Measurements from ENCODE around the gene IFNA21.
"Not testable (repeated sequence)": the region's sequence is repeated elsewhere in the genome, so short reads cannot be mapped to it uniquely, and the experiment has no call there.

The IFNA21 gene

GRCh38 chr9:21141427-21141882 is 25.0 kb downstream of the IFNA21 start, which contains the start of gene IFNW1:
IFNW1 (minus strand) TSS chr9:21141832; CDS start chr9:21141570, 262 bp downstream.
- no peak for DNase-seq (ENCODE audit: low read depth)

- no peak for DNase-seq (ENCODE audit: low read depth)
These were observed 29.4 kb downstream of the IFNA21 start for GRCh38 chr9:21137020-21137419.

- no peak for DNase-seq (ENCODE audit: low read depth)
These were observed 30.7 kb downstream of the IFNA21 start for GRCh38 chr9:21135736-21136135.

- DNase-seq (ENCODE audit: low read depth), result not testable (repeated sequence)
These were observed 38.3 kb downstream of the IFNA21 start for GRCh38 chr9:21128186-21128585.

- no peak for DNase-seq (ENCODE audit: low read depth)
These were observed 44.7 kb downstream of the IFNA21 start for GRCh38 chr9:21121595-21122251.

GRCh38 chr9:21121079-21121478 is 45.4 kb downstream of the IFNA21 start:
- DNase-seq (ENCODE audit: low read depth), result no peak

- no peak for DNase-seq (ENCODE audit: low read depth)
These were observed 47.2 kb downstream of the IFNA21 start for GRCh38 chr9:21119093-21119770.

Measured in activated T-helper 1 cell treated with Interleukin-2 at 50 U/mL for 16 hours (primary cell).